HG02588 (cell line): ENCODE measurements around the gene BEND3.
"Not testable (repeated sequence)": the region's sequence is repeated elsewhere in the genome, so short reads cannot be mapped to it uniquely, and the experiment has no call there.

ENCODE experiments used
- ATAC-seq: cut with Tn5 transposase; IDR thresholded peaks from one replicate; pipeline ENCODE4 v1.9.1; 2021; ENCODE audit warnings: mild to moderate bottlenecking, moderate library complexity; ENCODE audit not compliant: unreplicated experiment

The BEND3 gene

DNA sequence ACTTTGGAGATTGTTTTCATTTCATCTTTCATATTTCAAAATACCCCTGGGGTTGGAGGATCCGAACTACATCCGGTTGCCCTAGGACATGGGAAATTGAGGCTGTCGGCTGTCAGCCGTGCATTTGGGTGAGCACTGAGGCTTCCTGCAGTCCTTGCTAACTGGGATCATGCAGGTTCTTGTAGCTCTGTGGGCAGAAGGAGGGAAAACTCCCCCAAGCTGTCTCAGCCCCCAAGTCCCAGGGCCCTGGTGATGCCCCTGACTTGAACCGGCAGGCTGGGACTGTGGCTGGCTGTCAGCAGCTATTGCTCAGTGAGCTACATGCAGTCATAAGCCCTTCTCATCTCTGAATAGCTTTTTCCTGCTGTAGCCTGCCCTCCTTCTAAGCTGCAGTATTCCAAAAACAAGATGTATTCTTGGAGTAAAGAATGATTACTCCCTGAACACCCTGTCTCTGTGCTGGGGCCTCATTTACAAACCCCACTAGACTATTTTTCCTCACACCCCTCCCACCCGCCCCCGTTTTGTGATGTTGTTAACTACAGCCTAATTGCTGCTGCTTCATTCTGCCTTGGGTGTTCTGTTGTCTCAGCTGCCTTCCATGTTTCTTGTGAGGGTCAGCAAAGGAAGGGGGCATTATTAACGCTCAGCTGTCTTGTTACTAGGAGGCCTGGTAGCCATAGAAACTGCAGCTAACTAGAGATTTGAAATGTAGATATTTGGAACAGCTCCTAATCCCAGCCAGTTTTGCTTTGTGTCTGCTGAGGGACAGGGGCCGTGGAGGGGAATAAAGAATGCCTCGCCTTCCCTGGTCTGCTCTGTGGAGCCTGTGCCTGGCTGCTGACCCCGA lies 69.3 kb downstream of the BEND3 start:
- ATAC-seq, result no peak

DNA sequence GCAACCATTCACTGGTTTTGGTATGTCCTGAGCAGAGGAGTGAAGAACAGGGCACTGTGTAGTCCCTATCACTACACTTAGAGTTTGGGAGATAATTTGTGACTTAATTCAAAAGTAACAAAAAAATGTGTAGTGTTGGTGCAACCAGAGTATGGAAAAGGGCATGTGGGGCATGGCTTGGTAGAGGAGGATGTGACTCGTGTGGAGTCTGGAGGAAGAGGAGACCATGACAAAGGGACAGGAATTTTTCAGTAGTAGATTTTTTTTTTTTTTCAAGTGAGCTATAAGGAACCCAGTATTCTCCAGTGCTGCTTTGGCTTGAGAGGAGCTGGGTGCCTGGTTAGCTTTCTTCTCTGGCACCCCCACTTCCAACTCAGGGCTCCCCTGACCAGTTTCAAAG lies 82.2 kb downstream of the BEND3 start:
- no peak for ATAC-seq

DNA sequence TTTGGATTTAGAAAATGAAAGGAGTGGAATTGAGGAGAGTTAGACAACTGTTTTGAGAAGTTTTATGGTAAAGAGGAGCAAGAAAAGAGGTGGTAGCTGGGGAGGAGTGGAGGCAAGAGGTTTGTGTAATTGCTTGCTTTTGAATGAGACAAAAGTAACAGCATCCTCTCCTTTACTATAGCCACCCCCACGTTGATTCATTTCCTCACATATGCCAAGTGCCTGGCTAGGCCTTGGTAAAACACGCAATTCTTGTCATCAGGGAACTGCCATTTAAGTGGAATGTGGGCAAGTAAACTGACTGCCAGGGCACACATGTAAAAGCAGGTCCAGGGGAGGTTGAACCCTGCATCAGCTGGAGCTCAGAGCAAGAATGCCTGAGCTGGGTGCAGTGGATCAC lies 83.3 kb downstream of the BEND3 start:
- ATAC-seq, result no peak

DNA sequence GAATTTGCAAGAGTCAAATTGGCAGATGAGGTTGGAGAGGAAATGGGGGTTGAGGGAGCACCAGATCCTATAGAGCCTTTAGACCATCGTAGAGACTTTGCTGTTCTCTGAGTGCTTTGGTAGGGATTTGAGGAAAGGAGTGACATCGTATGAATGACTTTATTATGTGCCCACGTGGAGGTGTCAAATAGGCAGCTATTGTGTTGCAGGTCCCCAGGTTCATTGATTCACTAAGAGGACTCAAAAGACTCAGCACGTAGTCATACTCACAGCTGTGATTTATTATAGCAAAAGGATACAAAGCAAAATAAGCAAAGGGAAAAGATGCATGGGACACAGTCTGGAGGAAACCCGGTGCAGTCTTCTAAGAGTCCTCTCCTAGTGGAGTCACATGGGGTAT lies 85.2 kb downstream of the BEND3 start:
- ATAC-seq, result no peak

DNA sequence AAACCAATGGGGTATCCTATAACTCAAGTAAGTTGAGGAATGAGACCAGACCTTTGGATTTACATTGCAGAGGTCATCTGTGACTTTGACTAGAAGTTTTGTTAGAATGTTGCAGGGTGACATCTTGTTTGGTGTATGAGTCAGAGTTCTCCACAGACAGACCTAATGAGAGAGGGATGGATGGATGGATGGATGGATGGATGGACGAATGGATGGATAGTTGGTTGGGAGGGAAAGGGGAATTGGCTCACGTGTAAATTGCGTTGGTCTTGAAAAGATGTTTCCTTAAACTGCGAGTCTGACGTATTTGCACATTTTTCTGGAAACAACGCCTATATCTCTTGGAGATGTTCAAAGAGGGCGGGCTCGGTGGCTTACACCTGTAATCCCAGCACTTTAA lies 88.3 kb downstream of the BEND3 start:
- no peak for ATAC-seq

DNA sequence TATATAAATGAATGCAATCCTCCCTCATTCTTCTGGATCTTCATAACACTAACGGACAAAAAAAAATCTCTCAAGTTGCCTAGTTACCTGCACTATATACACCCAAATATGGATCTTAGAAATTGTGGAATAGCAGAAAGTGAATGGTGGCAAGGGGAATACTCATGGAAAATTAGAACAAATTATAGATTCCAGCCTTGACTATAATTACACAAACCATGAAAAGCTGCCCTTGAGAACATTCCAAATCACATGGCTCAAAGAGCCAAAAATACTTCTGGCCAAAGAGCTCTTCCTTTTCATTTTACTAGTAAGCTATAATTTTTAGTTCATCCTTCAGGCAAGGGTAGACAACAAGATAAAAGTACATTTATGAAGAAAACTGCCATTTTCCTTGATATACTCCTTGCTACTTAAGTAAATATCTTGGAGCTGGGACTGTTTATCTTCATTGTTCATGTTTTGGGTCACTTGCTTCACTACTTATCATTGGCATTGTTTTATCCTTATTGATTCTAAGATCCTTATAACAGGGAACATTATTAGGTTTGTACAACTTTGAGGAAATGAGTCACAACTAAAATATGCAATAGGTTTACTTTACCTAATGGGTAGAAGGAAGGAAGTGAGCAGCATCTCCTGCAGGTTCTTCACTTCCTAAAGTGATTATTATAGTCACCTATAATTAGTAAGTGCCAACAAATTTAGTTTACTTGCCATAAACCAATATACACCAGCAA lies 93.7 kb downstream of the BEND3 start:
- ATAC-seq, result no peak

DNA sequence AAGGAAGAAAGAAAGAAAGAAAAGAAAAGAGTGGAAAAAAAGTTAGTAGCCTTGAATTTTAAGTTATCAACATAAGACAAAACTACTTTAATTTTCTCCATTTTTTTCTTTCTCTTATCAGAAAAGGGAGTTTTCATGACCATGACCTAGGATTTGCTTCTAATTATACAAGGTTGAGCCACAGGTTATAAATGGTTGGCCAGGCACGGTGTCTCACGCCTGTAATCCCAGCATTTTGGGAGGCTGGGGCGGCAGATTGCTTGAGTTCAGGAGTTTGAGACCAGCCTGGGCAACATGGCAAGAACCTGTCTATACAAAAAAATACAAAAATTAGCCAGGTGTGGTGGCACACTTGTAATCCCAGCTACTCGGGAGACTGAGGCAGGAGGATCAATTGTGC lies 95.1 kb downstream of the BEND3 start:
- no peak for ATAC-seq

DNA sequence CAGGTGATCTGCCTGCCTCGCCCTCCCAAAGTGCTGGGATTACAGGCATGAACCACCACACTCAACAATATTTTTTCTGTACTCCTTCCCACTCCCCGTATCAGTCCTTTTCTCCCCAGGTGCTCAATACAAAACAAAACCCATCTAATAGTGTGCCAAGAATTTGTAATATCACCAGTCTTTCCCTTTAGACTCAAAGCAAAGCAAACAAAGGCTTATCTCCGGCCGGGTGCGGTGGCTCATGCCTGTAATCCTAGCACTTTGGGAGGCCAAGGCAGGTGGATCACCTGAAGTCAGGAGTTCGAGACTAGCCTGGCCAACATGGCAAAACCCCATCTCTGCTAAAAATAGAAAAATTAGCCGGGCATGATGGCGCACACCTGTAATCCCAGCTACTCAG lies 95.7 kb downstream of the BEND3 start:
- not testable (repeated sequence) for ATAC-seq

DNA sequence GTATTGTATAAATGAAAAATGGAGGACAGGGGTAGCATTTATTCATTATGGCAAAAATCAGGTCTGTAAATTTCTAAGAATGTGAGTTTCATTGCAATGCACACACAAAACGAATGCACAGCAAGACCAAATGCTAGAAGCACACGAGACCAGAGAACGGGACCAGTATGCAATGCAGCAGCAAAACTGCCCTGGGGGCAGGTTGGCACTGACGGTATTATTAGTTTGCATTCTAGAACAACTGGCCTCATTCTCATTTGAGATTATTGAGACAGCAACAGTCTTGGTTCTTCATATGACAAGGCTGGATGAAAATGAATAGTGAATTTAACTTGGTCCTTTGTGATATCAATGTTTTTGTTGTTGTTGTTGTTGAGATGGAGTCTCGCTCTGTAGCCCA lies 96.3 kb downstream of the BEND3 start:
- no peak for ATAC-seq
